ENCODE measurements around the gene FHAD1. TPM values are rescaled to one million over a fixed set of nuclear protein-coding genes. Genes with fewer than 3 reads are reported as not detected.

Gene FHAD1
- total RNA-seq, 1 donor from 2014 or later: not detected

DNA sequence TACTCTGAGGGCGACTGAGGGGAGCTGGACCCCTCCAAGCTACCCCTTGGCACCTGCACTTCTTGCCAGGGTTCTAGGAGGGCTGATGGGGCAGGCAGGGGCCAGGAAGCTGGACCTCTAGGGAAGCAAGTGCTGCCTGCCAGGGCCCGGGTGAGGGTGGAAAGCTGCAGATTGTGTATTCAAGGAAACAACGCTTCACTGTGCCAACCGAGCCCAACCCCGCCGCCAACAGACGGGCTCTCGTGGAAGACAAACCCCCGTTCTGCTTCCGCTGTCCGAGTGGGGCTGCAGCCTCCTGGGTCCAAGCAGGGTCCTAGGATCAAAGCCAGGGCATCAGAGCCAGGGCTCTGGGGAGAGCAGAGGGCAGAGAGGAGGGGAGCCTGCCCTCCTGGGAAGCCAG, 165.8 kb downstream of the FHAD1 start:
- H3K36me3 Mint-ChIP-seq (ENCODE audit: low read depth): no peaks in the 10 kb centered on the region
- H3K9me3 Mint-ChIP-seq (ENCODE audit: low read depth): no peaks in the 10 kb centered on the region
- no peaks in the 10 kb centered on the region for H3K27me3 Mint-ChIP-seq (ENCODE audit: low read depth)
- H3K4me1 Mint-ChIP-seq (ENCODE audit: low read depth): peaks cover 28% of the 10 kb centered on the region
- TF ChIP-seq, protein P1, sequence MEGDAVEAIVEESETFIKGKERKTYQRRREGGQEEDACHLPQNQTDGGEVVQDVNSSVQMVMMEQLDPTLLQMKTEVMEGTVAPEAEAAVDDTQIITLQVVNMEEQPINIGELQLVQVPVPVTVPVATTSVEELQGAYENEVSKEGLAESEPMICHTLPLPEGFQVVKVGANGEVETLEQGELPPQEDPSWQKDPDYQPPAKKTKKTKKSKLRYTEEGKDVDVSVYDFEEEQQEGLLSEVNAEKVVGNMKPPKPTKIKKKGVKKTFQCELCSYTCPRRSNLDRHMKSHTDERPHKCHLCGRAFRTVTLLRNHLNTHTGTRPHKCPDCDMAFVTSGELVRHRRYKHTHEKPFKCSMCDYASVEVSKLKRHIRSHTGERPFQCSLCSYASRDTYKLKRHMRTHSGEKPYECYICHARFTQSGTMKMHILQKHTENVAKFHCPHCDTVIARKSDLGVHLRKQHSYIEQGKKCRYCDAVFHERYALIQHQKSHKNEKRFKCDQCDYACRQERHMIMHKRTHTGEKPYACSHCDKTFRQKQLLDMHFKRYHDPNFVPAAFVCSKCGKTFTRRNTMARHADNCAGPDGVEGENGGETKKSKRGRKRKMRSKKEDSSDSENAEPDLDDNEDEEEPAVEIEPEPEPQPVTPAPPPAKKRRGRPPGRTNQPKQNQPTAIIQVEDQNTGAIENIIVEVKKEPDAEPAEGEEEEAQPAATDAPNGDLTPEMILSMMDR (IDR thresholded peaks at IDR 0.05): no peak
- no peak overlapping the region for H3K4me3 Mint-ChIP-seq (ENCODE audit: unreplicated experiment)
- no peak overlapping the region for H3K27ac Mint-ChIP-seq (ENCODE audit: unreplicated experiment)
- DNase-seq (ENCODE audit: low spot score): no peak

DNA sequence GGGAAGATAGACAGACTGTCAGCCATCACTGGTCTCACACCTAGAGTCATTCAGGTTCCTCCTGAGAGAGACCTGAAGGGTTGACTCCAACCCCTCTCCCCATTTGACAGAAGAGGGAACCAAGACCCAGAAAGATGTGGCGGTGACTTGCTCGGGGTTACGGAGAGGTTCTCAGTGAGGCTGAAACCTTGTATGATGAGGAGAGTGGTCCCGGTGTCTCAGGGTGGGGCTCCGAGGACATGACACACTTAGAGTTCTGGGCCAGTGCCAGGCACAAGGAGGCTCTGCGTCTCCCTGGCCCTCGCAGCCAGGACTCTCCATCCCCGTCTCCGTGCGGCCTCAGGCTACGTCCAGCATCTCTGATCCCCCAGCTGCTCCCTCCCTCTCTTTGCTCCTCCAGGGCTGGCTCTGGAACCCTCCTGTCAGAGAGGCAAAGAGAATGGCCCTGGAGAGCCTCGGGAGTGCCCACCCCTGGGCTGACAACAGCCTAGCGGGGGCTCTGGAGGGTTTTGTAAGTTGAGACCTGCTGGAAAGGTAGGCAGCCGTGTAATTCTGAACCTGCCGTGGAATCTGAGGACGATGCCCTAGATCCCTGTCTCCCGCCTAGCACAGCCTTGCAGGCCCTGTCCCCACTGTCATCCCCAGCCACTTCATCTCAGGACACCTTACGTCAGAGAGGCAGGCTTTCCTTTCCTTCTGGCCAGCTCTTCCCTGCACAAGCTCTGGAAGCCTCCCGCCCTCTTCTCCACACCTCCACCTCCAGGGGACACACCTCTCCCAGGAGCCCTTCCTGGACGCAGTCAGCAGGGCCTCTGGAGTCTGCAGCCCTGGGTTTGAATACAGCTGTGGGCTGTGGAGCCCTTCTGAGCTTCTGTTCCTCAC, 166.8 kb downstream of the FHAD1 start:
- no peaks in the 10 kb centered on the region for H3K36me3 Mint-ChIP-seq (ENCODE audit: low read depth)
- no peaks in the 10 kb centered on the region for H3K9me3 Mint-ChIP-seq (ENCODE audit: low read depth)
- TF ChIP-seq, protein P1 (IDR thresholded peaks at IDR 0.05): no peak
- no peak overlapping the region for H3K4me3 Mint-ChIP-seq (ENCODE audit: unreplicated experiment)
- H3K4me1 Mint-ChIP-seq (ENCODE audit: low read depth): peaks cover 31% of the 10 kb centered on the region
- no peaks in the 10 kb centered on the region for H3K27me3 Mint-ChIP-seq (ENCODE audit: low read depth)
- H3K27ac Mint-ChIP-seq (ENCODE audit: unreplicated experiment): no peak overlapping the region
- no peak for DNase-seq (ENCODE audit: low spot score)

DNA sequence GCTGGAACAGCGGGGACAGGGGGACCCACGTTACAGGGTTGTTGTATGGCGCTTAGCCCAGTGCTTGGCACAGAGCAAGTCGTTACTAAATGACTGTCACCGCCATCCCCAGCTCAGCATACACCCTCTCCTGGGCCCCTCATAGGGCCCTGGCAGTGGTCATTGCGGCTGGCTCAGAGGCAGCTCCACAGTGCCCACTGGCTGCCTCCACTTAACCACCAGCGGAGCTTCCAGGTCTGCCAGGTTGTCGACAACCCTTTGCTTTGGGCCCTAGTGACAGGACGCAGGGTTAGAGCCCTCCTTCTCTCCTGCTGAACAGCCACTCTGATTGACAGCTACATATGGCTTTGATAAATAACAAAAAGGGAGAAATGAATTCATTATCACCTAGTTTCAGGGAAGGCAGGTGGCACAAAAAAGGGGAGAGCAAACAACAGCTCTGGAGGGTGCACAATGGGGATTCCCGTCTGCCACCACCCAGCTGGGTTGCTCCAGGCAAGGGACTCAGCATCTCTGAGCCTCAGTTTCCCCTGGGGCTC, 167.5 kb downstream of the FHAD1 start:
- Mint-ChIP-seq H3K9me3 (ENCODE audit: low read depth) (no peaks in the 10 kb centered on the region), H3K4me3 (ENCODE audit: unreplicated experiment) (no peak overlapping the region), H3K36me3 (ENCODE audit: low read depth) (no peaks in the 10 kb centered on the region), H3K27me3 (ENCODE audit: low read depth) (no peaks in the 10 kb centered on the region), H3K4me1 (ENCODE audit: low read depth) (peaks cover 30% of the 10 kb centered on the region), H3K27ac (ENCODE audit: unreplicated experiment) (no peak overlapping the region)
- no peak for DNase-seq (ENCODE audit: low spot score)
- TF ChIP-seq, protein P1 (IDR thresholded peaks at IDR 0.05): no peak

DNA sequence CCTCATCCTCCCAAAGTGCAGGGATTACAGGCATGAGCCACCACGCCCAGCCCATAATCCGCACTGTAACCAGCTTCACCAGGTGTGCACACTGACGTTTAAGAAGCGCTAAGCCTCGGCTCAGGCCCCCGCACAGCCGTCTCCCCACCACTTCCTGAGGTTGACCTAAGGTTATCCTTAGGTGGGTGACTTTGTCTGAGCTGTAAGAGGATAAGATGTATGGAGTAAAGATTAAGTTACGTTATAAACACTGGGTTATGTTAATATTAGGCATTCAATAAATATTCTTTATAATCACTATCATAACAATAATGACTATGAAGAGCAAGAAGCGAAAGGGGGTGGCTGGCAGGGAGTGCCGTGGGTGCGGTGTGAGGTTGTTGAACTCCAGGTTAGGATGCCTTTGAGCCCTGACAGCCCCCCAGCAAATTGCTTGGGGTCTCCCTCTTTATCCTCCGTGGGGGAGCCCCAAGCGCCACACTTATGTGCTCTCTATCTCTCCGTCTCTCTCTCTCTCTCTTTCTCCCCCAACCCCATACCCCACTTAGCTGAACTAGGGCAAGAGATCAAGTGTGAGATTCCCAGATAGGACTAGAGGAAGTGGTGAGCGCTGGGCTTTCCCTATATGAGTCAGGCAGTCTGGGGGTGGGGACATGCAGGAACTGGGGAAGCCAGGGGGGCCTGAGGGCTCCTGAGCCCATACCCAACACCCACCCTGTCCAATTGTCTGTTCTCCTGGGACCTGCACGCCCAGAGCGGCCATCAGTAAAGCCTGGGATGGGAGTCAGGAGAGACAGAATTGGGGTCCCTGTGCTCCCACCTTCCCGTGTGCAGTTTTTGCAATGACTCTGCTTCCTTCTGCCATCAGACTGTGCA, 170.3 kb downstream of the FHAD1 start:
- Mint-ChIP-seq H3K36me3 (ENCODE audit: low read depth) (peaks cover 1% of the 10 kb centered on the region), H3K27ac (ENCODE audit: unreplicated experiment) (no peak overlapping the region), H3K4me1 (ENCODE audit: low read depth) (peaks cover 19% of the 10 kb centered on the region), H3K4me3 (ENCODE audit: unreplicated experiment) (no peak overlapping the region), H3K9me3 (ENCODE audit: low read depth) (no peaks in the 10 kb centered on the region), H3K27me3 (ENCODE audit: low read depth) (no peaks in the 10 kb centered on the region)
- no peak for DNase-seq (ENCODE audit: low spot score)
- TF ChIP-seq, protein P1 (IDR thresholded peaks at IDR 0.05): no peak
